RWPE1 (cell line): ENCODE results near the gene MRPL12.

Experiments used
- CTCF ChIA-PET: fragments of 350-600 bp; sonication (Branson Sonifier 250); formaldehyde crosslinking; extraction: SDS; loops from one replicate; lab custom pipeline; 2021; lab: Yijun Ruan, JAX
- POLR2A ChIA-PET: fragments of 400-600 bp; formaldehyde crosslinking; extraction: SDS; loops from one replicate; lab custom pipeline; 2020; ENCODE audit warnings: antibody characterized with exemption; ENCODE audit not compliant: low non-redundant PET; lab: Yijun Ruan, JAX
- DNase-seq: peaks from one replicate; pipeline ENCODE4 v3.0.0; 2012; ENCODE audit warnings: low spot score
- H3K27ac ChIP-seq: fragments of 450-650 bp; 2 replicates; pipeline ENCODE4 v1.5.1; 2017
- TF ChIP-seq, protein P1 (sequence below): fragments of 450-650 bp; conservative IDR thresholded peaks from 2 replicates; pipeline ENCODE4 v1.5.1; 2017; ENCODE audit warnings: low read depth, mild to moderate bottlenecking

Gene MRPL12

DNA sequence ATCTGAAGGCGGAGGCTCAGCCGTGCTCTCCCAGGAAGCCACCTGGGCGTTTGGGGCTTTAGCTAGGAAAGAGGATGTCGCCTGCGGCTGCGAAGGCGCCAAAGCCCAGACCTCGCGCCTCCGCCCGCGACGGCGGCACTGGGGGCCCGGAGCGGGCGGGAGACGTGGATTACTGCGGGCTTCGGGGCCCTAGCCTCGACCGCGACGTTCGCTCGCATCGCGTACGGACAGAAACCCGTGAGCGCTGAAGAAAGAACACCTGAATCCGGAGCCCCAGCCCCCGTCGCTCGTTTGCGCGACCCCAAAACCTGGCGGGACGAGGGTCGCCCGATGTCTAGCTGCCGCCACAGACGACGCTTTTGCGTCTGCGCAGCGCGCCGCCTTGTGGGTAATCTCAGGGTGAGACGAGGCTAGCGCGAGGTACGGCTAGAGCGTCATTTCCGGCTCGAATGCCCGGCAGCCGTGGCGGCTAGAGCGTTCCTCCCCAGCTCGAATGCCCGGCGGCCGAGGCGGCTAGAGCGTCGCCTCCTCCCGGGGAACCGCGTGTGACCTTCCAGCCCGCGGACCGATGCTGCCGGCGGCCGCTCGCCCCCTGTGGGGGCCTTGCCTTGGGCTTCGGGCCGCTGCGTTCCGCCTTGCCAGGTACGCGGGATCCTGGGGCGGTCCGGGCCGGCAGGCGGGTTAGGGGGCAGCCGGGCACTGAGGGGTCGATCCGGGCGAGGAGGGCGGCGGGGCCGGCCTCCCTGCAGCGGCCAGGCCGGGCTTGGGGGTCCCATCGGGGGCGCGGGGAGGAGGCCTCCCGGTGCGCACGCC is at the start of gene MRPL12:
TSS of gene MRPL12 (plus strand) at position 434 of the 813 bp plus-strand sequence. CDS start at position 569, 135 bp downstream.
- CTCF ChIA-PET, result no interaction called here
- H3K27ac ChIP-seq, result peak within 1 kb of the TSS; percentile 89
- peak; percentile 86 for DNase-seq
- TF ChIP-seq, protein P1, sequence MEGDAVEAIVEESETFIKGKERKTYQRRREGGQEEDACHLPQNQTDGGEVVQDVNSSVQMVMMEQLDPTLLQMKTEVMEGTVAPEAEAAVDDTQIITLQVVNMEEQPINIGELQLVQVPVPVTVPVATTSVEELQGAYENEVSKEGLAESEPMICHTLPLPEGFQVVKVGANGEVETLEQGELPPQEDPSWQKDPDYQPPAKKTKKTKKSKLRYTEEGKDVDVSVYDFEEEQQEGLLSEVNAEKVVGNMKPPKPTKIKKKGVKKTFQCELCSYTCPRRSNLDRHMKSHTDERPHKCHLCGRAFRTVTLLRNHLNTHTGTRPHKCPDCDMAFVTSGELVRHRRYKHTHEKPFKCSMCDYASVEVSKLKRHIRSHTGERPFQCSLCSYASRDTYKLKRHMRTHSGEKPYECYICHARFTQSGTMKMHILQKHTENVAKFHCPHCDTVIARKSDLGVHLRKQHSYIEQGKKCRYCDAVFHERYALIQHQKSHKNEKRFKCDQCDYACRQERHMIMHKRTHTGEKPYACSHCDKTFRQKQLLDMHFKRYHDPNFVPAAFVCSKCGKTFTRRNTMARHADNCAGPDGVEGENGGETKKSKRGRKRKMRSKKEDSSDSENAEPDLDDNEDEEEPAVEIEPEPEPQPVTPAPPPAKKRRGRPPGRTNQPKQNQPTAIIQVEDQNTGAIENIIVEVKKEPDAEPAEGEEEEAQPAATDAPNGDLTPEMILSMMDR, result no peak
- POLR2A ChIA-PET, result interaction anchor here (1.4 kb wide), 1 partner anchor 18 kb away, joined by 6 read pairs; no protein-coding TSS in a partner anchor

DNA sequence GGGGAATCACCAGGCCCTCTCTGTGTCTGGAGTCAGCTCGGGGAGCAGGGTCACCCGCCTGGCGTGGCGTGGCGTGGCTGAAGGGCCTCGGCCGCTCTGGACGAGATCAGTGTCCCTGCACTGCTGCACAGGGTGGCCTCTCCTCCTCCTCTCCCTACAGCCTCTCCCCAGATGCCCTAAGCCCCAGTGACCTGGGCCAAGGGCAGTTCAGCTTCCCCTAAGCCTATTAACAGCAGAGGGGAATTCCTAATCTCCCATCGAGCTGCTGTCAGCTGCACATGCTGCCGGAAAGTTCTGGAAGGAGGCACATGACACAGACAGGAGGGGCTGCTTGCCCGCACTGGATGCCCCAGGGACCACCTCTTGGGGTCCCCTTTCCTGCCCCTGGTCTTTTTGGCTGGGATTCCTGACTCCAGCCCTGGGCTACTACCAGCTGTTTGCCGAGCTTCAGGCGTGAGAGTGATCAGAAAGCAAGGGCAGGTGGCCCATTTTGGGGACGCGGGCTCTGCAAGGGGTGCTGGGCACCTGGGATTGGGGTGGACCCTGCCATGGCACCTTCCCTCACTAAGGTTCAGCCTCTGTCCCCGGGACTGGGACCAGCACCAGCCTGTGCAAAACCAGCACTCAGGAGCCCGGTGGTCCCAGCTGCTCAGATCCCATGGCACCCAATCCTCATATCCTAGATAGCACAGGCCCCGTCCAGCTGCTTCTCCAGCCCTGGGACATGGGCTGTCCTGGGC is 47.6 kb upstream of the MRPL12 start:
- POLR2A ChIA-PET, result interaction anchor here (1.0 kb wide), 1 partner anchor 10 kb away, joined by 3 read pairs; the partner anchor contains the start of genes CCDC137 and OXLD1
- TF ChIP-seq, protein P1, result no peak
- no peak overlapping the region for H3K27ac ChIP-seq
- no peak for DNase-seq
- CTCF ChIA-PET, result interaction anchor here (0.6 kb wide), 2 partner anchors 52 to 1211 kb away, joined by 3 read pairs; no protein-coding TSS in a partner anchor

DNA sequence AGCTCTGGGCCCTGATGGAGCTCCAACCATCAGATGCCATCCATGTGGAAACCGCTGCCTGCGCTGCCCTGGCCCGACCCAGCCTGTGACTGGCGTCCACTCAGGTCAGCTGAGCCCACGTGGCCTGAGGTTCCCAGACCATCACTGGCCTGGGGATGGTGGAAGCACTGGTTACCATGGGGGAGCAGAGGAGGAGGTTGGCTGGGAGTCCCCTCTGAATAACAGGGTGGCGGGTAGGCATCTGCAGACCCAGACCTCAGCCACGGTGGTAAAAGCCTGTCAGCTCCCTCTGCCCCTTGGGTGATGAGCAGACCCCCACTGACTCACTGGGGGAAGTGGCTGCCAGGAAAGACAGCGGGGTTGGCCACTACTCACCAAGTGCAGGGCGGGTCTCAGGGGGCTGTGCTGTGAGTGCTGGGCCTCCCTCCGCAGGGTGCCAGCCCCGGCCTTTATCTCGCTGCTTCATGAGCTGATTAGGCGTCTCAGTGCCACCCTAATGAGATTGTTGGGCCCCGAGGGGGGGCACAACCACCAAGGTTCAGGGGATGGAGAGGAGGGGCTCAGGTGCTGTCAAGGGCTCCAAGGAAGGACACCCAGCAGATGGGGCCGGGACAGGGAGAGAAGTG is 46.9 kb upstream of the MRPL12 start, which contains the start of gene PDE6G:
TSS of gene PDE6G (minus strand) at position 425 of the 626 bp plus-strand sequence. CDS start 3,237 bp downstream, outside the sequence.
- TF ChIP-seq, protein P1, result no peak
- no peak for DNase-seq
- CTCF ChIA-PET, result interaction anchor here (0.6 kb wide), 1 partner anchor 53 kb away, joined by 3 read pairs; no protein-coding TSS in a partner anchor
- POLR2A ChIA-PET, result interaction anchor here (1.0 kb wide), 1 partner anchor 10 kb away, joined by 3 read pairs; the partner anchor contains the start of genes CCDC137 and OXLD1
- H3K27ac ChIP-seq, result no peak within 1 kb of the TSS

DNA sequence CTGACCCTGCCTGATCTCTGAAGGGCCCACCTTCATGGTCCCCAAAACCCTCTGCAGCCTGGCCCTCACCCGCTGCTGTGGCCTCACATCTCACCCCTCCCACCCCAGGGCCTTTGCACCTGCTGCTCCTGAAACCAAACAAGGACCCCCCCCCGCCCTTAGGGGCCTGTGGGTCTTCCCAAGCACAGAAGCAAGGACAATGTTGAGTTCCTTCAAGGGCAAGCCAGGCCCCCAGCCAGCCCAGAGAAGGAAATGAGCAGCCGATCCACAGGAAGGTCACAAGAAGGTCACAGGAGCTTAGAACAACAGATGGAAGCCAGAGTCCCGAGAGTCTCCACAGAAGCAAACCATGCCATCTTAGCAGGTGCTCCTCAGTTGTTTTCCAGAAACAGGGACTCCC is 46.3 kb upstream of the MRPL12 start:
- no peak for DNase-seq
- CTCF ChIA-PET, result no interaction called here
- POLR2A ChIA-PET, result interaction anchor here (1.0 kb wide), 1 partner anchor 9 kb away, joined by 3 read pairs; the partner anchor contains the start of genes CCDC137 and OXLD1
- no peak overlapping the region for H3K27ac ChIP-seq
- TF ChIP-seq, protein P1, result no peak

DNA sequence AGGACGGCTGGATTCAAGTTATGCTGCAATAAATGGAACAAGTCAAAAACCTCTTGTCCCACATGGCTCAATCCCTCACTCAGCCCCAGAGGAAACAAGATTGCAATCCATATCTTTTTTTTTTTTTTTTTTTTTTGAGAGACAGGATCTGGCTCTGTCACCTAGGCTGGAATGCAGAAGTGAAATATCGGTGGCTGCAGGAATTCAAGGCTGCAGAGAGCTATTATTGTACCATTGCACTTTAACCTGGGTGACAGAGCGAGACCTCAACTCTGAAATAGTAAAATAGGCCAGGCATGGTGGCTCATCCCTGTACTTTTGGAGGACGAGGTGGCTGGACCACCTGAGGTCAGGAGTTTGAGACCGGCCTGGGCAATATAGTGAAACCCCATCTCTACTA is 44.1 kb upstream of the MRPL12 start:
- ChIA-PET CTCF (interaction anchor here (0.5 kb wide), 1 partner anchor 11 kb away, joined by 3 read pairs; no protein-coding TSS in a partner anchor), POLR2A (interaction anchor here (0.7 kb wide), 1 partner anchor 23 kb away, joined by 3 read pairs; no protein-coding TSS in a partner anchor)
- H3K27ac ChIP-seq, result no peak overlapping the region

More for the DNA sequence above, 44.1 kb upstream of the MRPL12 start:
- DNase-seq, result no peak
- TF ChIP-seq, protein P1, result no peak
